Breast epithelium (tissue), 3 donors: ENCODE measurements around the gene FBXW8.

Experiments used
- POLR2A ChIP-seq: fragments of 450-650 bp; IDR thresholded peaks from one replicate; pipeline ENCODE4 v1.6.1; 2016; ENCODE audit warnings: antibody characterized with exemption, mild to moderate bottlenecking, moderate library complexity
- POLR2AphosphoS5 ChIP-seq, 3 donors: sonication (generic); formaldehyde crosslinking; IDR thresholded peaks; one replicate each; pipeline ENCODE4 v1.6.1; 2017; ENCODE audit warnings: antibody characterized with exemption in 3 of 3
- TF ChIP-seq, protein P1 (sequence below), 3 donors: fragments of 450-650 bp; IDR thresholded peaks; one replicate each; pipeline ENCODE4 v1.5.1; 2016 to 2017; ENCODE audit warnings: antibody characterized with exemption in 3 of 3, mild to moderate bottlenecking in 3 of 3, moderate library complexity in 3 of 3

DNA sequence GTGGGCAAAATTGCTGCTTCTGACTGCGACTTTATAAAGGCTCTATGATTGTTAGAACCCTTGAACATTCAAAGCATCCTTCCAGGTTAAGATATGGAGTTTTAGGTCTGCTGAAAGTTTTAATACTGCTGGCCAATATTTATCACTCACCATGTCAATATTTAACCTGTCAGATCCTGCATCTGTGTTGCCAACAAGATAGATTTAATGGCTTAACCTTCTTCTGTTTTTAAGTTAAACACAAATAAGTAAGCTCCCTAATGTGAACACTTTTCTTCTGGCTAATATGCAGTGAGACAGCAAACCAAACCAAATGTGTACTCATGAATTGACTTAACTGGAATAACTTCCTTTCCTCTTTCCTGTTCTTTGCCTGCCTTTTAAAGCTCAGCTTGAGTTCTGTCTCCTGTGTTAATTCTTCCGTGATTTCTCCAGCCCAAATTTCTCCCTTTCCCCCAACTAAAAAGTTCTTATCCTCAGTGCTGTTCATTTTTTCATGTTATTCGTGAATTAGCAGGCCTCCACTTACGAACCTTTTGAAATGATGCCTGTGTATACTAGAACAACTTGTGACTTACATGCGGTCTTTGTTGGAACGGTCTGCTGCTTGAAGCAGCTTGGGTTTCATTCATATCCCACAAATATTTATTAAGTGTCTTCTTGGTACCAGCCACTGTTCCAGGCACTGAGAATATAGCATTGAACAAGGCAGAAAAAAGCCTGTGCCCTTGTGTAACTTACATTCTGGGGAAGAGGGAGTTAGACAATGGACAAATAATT is 9.1 kb downstream of the FBXW8 start:
- TF ChIP-seq, protein P1, sequence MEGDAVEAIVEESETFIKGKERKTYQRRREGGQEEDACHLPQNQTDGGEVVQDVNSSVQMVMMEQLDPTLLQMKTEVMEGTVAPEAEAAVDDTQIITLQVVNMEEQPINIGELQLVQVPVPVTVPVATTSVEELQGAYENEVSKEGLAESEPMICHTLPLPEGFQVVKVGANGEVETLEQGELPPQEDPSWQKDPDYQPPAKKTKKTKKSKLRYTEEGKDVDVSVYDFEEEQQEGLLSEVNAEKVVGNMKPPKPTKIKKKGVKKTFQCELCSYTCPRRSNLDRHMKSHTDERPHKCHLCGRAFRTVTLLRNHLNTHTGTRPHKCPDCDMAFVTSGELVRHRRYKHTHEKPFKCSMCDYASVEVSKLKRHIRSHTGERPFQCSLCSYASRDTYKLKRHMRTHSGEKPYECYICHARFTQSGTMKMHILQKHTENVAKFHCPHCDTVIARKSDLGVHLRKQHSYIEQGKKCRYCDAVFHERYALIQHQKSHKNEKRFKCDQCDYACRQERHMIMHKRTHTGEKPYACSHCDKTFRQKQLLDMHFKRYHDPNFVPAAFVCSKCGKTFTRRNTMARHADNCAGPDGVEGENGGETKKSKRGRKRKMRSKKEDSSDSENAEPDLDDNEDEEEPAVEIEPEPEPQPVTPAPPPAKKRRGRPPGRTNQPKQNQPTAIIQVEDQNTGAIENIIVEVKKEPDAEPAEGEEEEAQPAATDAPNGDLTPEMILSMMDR (IDR thresholded peaks at IDR 0.05) = no peak
- TF ChIP-seq POLR2A = no peak
- no peak for TF ChIP-seq POLR2AphosphoS5 (IDR thresholded peaks at IDR 0.05)
